NCI-H2029 treated with DMSO at 0.1 percent for 48 hours (cell line): ENCODE data around the gene RAB10.
"Not testable (repeated sequence)": the region's sequence is repeated elsewhere in the genome, so short reads cannot be mapped to it uniquely, and the experiment has no call there.

Experiments used
- DNase-seq: peaks from one replicate; lab custom pipeline; 2025; lab: John Stamatoyannopoulos, UW

Gene RAB10

DNA sequence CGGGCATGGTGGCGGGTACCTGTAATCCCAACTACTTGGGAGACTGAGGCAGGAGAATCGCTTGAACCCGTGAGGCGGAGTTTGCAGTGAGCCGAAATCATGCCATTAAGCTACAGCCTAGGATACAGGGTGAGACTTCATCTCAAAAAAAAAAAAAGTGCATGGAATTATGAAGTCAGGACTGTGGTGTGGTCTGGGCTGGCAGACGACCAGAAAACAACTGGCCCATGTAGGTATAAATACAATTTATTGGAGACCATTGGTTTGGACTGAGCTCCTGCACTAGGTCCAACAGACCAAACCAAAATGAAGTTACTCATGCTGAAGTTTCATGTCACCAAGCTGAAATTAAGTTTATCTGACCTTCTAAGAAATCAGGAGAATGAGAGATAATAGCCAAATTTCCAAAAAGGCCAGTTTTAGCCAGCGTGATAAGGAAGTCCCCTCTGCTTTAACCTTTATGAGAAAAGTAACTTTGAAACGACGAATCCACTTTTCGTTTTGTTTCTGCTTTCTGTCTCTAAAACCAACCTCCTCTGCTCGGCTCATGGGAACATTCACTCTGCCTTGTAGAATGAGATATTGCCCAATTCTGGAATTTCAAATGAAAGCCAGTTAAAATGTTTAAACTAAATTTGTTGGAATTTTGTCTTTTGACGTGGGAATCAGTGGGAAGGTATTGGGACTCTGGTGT, 17.7 kb upstream of the RAB10 start:
- no peak for DNase-seq

DNA sequence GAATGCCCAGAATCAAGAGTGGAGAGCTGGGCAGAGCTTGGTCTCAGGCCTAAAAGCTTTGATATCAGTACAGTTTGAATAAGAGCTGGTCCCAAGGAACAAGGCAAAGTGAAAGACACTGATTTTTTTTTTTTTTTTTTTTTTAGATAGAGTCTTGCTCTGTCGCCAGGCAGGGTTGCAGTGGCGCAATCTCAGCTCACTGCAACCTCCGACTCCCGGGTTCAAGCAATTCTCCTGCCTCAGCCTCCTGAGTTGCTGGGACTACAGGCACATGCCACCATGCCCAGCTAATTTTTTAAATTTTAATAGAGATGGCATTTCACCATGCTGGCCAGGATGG, 17.2 kb upstream of the RAB10 start:
- not testable (repeated sequence) for DNase-seq

- DNase-seq: no peak
Measured at GRCh38 chr2:26017464-26018183, 16.3 kb upstream of the RAB10 start.

- no peak for DNase-seq
Measured at GRCh38 chr2:26018184-26019055, 15.5 kb upstream of the RAB10 start.

DNA sequence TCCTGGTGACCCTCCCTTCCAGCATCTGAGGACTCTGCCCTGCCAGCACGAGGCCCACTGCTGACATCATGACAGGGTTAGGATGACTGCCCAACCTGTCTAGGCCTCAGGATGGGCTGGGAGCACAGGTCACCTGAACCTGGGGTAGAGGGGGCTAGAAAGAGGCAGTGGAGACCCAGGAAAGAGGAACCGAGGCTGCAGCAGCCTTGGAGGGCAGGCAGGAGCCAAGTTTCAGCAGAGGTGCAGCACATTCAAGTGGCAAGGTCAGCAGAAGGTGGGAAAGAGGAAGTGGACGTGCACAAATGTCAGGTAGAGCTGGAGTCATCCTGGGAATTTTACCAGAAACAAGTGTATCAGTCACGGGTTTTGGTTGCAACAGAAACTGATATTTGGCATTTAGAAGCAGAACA, 13.6 kb upstream of the RAB10 start:
- DNase-seq: no peak

- no peak for DNase-seq
Measured at GRCh38 chr2:26024260-26024659, 9.6 kb upstream of the RAB10 start.

GRCh38 chr2:26025509-26025908, 8.4 kb upstream of the RAB10 start:
- DNase-seq: no peak

GRCh38 chr2:26028083-26028482, 5.8 kb upstream of the RAB10 start:
- DNase-seq: not testable (repeated sequence)

GRCh38 chr2:26032586-26033269, 1.2 kb upstream of the RAB10 start:
- DNase-seq: not testable (repeated sequence)

DNA sequence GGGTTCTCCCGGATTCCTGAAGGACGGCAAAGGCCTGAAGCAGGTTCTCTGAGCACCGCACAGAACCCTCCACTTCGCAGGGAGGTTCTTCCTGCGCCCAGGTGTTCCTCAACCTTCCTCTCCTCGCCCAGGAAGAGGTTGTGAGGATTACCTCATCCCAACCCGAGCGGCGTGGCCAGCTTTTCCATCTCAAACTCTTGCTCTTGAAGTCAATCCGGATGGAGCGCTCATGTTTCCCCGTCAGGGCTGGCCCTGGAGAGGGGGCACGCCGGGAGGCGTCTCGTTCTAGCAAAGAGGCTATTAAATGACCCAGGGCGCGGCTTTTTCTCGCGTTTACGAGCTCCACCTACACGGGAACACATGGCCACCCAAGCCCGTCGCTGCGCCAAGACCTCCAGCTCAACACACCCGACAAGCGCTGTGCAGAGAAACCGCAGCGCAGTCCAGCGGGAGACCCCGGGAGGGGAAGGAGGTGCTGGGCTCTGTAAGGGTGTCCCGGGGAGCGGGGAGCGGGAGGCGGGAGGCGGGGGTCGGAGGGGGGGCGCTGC, 540 bp upstream of the RAB10 start:
- DNase-seq: peak; percentile 68

- no peak for DNase-seq
Measured at GRCh38 chr2:26034637-26034992, 731 bp downstream of the RAB10 start.

GRCh38 chr2:26035090-26035743, 1.3 kb downstream of the RAB10 start:
- DNase-seq: no peak

- DNase-seq: no peak
Measured at GRCh38 chr2:26039603-26040323, 5.9 kb downstream of the RAB10 start.

- DNase-seq: no peak
Measured at GRCh38 chr2:26043109-26043508, 9.2 kb downstream of the RAB10 start.

DNA sequence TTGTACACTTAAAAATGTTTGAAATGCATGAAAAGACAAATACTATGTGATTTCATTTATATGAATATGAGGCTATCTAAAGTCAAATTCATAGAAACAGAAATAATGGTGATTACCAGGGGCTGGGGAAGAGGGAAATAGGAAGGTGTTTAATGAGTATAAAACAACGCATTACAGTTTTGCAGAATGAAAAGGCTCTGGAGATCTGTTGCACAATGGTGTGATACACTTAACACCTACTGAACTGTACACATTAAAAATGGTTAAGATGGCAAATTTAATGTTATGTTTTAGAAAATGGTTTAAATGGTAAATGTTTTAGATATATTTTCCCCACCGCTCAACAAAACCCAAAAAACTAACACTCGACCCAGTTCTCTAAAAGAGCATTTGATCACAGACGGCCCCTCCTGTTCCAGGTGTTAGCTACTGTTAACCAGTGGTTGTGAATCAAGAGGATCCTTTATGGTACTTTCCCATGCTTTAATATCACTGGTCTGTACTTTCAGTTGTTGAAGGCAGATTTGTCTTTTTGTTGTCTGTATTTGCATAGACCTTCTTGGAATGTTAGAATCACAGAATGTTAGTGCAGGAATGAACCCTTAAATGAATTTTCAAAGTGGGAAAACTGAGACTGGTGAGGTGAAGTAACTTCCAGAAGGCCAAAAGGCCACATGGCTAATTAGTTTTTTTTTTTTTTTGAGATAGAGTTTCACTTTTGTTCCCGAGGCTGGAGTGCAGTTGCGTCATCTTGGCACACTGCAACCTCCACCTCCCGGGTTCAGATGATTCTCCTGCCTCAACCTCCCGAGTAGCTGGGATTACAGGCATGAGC, 10.2 kb downstream of the RAB10 start:
- DNase-seq: no peak

DNA sequence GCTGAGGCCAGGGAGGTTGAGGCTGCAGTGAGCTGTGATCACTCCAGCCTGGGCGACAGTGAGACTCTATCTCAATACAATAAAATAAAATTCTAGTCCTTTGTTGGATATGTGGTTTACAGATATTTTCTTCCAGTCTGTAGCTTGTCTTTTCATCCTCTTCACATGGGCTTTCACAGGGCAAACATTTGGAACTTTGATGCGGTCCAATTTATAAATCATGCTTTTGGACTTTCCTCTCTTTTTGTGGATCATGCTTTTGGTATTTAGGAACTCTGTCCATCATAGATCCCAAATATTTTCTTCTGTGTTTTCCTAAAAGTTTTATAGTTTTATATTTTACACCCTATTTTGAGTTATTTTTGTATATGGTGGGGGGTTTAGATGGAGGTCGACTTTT, 14.9 kb downstream of the RAB10 start:
- DNase-seq: no peak

- DNase-seq: no peak
Measured at GRCh38 chr2:26049641-26050040, 15.8 kb downstream of the RAB10 start.

- DNase-seq: no peak
Measured at GRCh38 chr2:26052740-26053139, 18.9 kb downstream of the RAB10 start.

GRCh38 chr2:26054598-26055348, 20.9 kb downstream of the RAB10 start:
- no peak for DNase-seq
